Stomach (tissue), 9 donors: ENCODE measurements around the gene GSTT2. TPM values are rescaled to one million over a fixed set of nuclear protein-coding genes. Genes with fewer than 3 reads are reported as not detected.
A peak's percentile ranks its signal among the peaks of the same experiment; 100 is the strongest.

Source experiments
- DNase-seq, 2 donors: peaks; one replicate each; pipeline versions ENCODE4 v3.0.0 to v3.0.0-alpha.2; 2013 to 2019
- H3K27ac ChIP-seq, 5 donors: fragments of 200-600 bp in 4 of 5; sonication (generic) in 4 of 5; one replicate each; pipeline ENCODE4 v1.5.1; 2013 to 2019; ENCODE audit warnings: mild to moderate bottlenecking in 1 of 5, moderate library complexity in 1 of 5
- H3K27me3 ChIP-seq, 3 donors: fragments of 200-600 bp; sonication (generic); one replicate each; pipeline ENCODE4 v1.5.1; 2017 to 2019; ENCODE audit warnings: mixed run types in 1 of 3
- H3K36me3 ChIP-seq, 4 donors: fragments of 200-600 bp; sonication (generic); 1 replicate in 3 of 4; 2 replicates in 1 of 4; pipeline ENCODE4 v1.5.1; 2016 to 2019
- H3K4me1 ChIP-seq, 4 donors: fragments of 200-600 bp; sonication (generic); one replicate each; pipeline ENCODE4 v1.5.1; 2016 to 2019
- H3K4me3 ChIP-seq, 4 donors: fragments of 200-600 bp; sonication (generic) in 3 of 4; one replicate each; pipeline ENCODE4 v1.5.1; 2016 to 2019; ENCODE audit warnings: mild to moderate bottlenecking in 1 of 4
- H3K9me3 ChIP-seq, 4 donors: fragments of 200-600 bp; sonication (generic); one replicate each; pipeline ENCODE4 v1.5.1; 2016 to 2019
- EP300 ChIP-seq: sonication (generic); formaldehyde crosslinking; IDR thresholded peaks from one replicate; pipeline ENCODE4 v1.6.1; 2017; ENCODE audit warnings: antibody characterized with exemption
- POLR2A ChIP-seq, 4 donors: fragments of 450-650 bp; IDR thresholded peaks; one replicate each; pipeline ENCODE4 v1.6.1; 2016; ENCODE audit warnings: antibody characterized with exemption in 4 of 4, control low read depth in 2 of 4, mild to moderate bottlenecking in 1 of 4, moderate library complexity in 1 of 4
- POLR2AphosphoS5 ChIP-seq, 3 donors: sonication (generic); formaldehyde crosslinking; IDR thresholded peaks; one replicate each; pipeline ENCODE4 v1.6.1; 2016; ENCODE audit warnings: antibody characterized with exemption in 3 of 3
- WGBS, 5 donors: extraction: QIAGEN DNeasy Blood & Tissue Kit in 3 of 5; methylation state at CpG; one replicate each; pipeline versions ENCODE4 v1.1.5 to v1.1.7; 2013 to 2018; 5-methylcytosine and 5-hydroxymethylcytosine counted together
- intact Hi-C: fragments of 100-400 bp; cut with DNase I; formaldehyde crosslinking; loops from one replicate; pipeline ENCODE4 v1.15.1; 2023; ENCODE audit warnings: low total_unique reads
- polyA plus RNA-seq, 3 donors: library from polyadenylated mRNA; stranded (reverse); fragments of 200-250 nt; gene quantifications; one replicate each; pipeline ENCODE4 v1.2.3, GENCODE V29; 2013
- total RNA-seq, 5 donors: library from RNA; depleted of rRNA; stranded (reverse); fragments of >200 nt; gene quantifications; one replicate each; pipeline versions ENCODE4 v1.1.0 to v1.2.3, GENCODE V29; 2014 to 2016
- TF ChIP-seq, protein P1 (sequence below), 7 experiments: fragments of 450-650 bp in 4 of 7; fragments of 200-600 bp in 3 of 7; sonication (generic) in 3 of 7; IDR thresholded peaks; one replicate each; pipeline ENCODE4 v1.5.1; 2016 to 2019; ENCODE audit warnings: antibody characterized with exemption in 7 of 7, control low read depth in 2 of 7, mild to moderate bottlenecking in 1 of 7
- donor health status: healthy with polysubstance abuse.
- donor health status: Bipolar disorder and iron deficiency.
- donor health status: healthy.

Gene GSTT2
- total and polyA plus RNA-seq, 8 donors: 8.6 TPM; not detected in 7

- Histone ChIP-seq H3K4me1 (peaks cover 16 to 51% (median 32%) of the 10 kb centered on the region in 4 donors), H3K27me3 (no peaks in the 10 kb centered on the region), H3K36me3 (no peaks in the 10 kb centered on the region), H3K27ac (peak overlapping the region in 2 of 5 donors; percentile 16 to 54), H3K4me3 (no peak overlapping the region), H3K9me3 (no peaks in the 10 kb centered on the region)
- 83 to 94% (median 93%) methylated on average over 1 of the region's 1 CpG for WGBS, 5 donors
- DNase-seq: no peak
- TF ChIP-seq EP300 (no peak), POLR2AphosphoS5 (IDR thresholded peaks at IDR 0.05) (no peak), POLR2A (IDR thresholded peaks at IDR 0.05) (no peak)
- TF ChIP-seq, protein P1, sequence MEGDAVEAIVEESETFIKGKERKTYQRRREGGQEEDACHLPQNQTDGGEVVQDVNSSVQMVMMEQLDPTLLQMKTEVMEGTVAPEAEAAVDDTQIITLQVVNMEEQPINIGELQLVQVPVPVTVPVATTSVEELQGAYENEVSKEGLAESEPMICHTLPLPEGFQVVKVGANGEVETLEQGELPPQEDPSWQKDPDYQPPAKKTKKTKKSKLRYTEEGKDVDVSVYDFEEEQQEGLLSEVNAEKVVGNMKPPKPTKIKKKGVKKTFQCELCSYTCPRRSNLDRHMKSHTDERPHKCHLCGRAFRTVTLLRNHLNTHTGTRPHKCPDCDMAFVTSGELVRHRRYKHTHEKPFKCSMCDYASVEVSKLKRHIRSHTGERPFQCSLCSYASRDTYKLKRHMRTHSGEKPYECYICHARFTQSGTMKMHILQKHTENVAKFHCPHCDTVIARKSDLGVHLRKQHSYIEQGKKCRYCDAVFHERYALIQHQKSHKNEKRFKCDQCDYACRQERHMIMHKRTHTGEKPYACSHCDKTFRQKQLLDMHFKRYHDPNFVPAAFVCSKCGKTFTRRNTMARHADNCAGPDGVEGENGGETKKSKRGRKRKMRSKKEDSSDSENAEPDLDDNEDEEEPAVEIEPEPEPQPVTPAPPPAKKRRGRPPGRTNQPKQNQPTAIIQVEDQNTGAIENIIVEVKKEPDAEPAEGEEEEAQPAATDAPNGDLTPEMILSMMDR (IDR thresholded peaks at IDR 0.05): no peak
- intact Hi-C loops: loop anchor here (5.0 kb wide), 1 partner anchor 71 kb away; no protein-coding TSS in a partner anchor
Observed at GRCh38 chr22:24008022-24008283, 28.0 kb downstream of the GSTT2 start.

DNA sequence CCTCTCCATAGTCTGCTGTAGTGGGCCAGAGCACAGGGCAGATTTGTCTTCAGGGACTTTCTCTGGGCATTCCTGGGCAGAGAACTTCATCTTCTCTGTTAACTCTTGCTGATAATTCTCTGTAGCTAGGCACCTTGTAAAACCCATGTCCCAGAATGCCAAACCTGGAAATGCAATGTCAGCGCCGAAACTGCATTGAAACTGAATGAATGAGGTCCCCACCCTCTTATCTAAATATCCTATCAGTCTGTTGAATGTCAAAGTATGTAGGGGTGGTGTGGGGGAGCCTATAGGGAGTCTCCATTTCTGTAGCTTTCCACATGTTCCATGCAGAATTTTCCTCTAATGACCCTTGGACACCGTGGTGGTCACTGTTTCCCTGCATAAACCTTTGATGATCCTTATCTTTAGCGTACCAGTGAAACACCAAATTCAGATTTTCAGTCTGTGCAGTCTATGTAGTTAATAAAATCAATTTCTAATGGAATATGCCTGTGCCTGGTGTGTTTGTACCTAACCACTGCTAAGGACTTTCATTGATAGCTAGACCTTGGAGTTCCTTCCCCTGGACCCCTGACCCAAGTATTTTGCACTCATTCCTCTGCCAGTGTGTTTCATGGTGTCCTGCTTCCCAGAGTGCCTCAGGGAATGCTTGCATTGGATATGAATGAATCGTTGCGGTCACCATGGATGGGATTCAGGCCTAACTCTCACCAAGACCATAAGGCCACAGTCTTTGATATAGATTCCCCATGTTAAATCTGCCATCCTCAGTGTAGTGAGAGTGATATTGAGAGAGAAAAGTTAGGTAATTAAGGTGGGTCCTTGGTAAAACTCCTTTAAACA is 28.7 kb downstream of the GSTT2 start:
- WGBS, 5 donors: 50 to 71% (median 58%) methylated on average over 6 of the region's 6 CpGs
- Histone ChIP-seq H3K27ac (peak overlapping the region in 4 of 5 donors; percentile 13 to 54 (median 18)), H3K4me1 (peaks cover 21 to 57% (median 39%) of the 10 kb centered on the region in 4 donors), H3K36me3 (no peaks in the 10 kb centered on the region), H3K27me3 (no peaks in the 10 kb centered on the region), H3K4me3 (no peak overlapping the region), H3K9me3 (no peaks in the 10 kb centered on the region)
- TF ChIP-seq, protein P1 (IDR thresholded peaks at IDR 0.05): no peak
- TF ChIP-seq POLR2A (IDR thresholded peaks at IDR 0.05): no peak
- no peak for TF ChIP-seq POLR2AphosphoS5 (IDR thresholded peaks at IDR 0.05)
- TF ChIP-seq EP300: no peak
- intact Hi-C loops: loop anchor here (5.0 kb wide), 1 partner anchor 71 kb away; no protein-coding TSS in a partner anchor
- no peak for DNase-seq

GRCh38 chr22:24009227-24010017 is 29.5 kb downstream of the GSTT2 start:
- intact Hi-C loops: loop anchor here (5.0 to 10.0 kb wide), 2 partner anchors 72 to 145 kb away; no protein-coding TSS in a partner anchor
- Histone ChIP-seq H3K4me3 (no peak overlapping the region), H3K36me3 (no peaks in the 10 kb centered on the region), H3K4me1 (peaks cover 21 to 62% (median 42%) of the 10 kb centered on the region in 4 donors), H3K9me3 (no peaks in the 10 kb centered on the region), H3K27me3 (no peaks in the 10 kb centered on the region), H3K27ac (peak overlapping the region; percentile 13 to 54 (median 16))
- no peak for DNase-seq
- TF ChIP-seq POLR2A (IDR thresholded peaks at IDR 0.05) (no peak), POLR2AphosphoS5 (IDR thresholded peaks at IDR 0.05) (peak in 1 of 3 donors; percentile 16)
- 58 to 70% (median 60%) methylated on average over 7 of the region's 7 CpGs for WGBS, 5 donors

DNA sequence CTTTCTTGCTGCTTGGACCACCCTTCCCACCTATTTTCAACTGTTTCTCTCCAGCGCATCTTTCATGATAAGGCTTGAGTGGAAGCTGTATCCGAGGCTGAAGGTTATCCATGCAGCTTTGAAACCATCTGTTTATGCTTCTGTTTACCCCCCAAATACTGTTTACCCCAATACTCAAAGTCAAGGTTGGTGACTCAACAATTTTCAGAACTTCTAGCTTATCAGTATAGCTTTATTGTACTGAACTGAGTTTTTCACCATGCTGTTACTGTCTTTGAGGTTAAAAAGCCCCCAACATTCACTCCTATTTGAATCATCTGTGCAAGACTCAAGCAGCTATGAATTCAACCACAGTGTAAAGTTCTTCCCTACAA is 30.1 kb downstream of the GSTT2 start:
- H3K27ac ChIP-seq: peak overlapping the region in 2 of 5 donors; percentile 54 to 86

DNA sequence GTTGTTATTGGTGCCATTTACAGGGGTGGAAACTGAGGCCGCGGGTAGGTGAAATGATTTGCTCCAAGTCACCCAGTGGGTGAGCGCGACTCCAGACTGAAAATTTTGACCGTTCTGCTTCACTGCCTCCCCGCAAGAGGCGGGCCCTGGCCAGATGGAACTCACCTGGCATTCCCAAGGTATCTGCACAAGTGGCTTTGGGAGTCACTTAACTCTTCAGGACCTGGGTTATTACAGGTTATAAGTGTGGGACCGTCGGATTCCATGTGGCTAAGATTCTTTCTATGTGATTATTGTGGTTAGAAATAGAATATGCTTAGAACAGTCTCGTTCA is 31.8 kb downstream of the GSTT2 start:
- Histone ChIP-seq H3K4me1 (peaks cover 21 to 53% (median 39%) of the 10 kb centered on the region in 4 donors), H3K27ac (peak overlapping the region; percentile 73 to 93 (median 87)), H3K27me3 (no peaks in the 10 kb centered on the region), H3K4me3 (peak overlapping the region; percentile 81 to 97 (median 92)), H3K36me3 (no peaks in the 10 kb centered on the region), H3K9me3 (no peaks in the 10 kb centered on the region)
- intact Hi-C loops: loop anchor here (10.0 kb wide), 1 partner anchor 143 kb away; no protein-coding TSS in a partner anchor
- peak in 1 of 2 donors; percentile 55 for DNase-seq
- TF ChIP-seq, protein P1 (IDR thresholded peaks at IDR 0.05): no peak
- TF ChIP-seq POLR2AphosphoS5 (IDR thresholded peaks at IDR 0.05) (no peak), POLR2A (IDR thresholded peaks at IDR 0.05) (no peak), EP300 (no peak)
- WGBS, 5 donors: 0 to 2% (median 1%) methylated on average over 10 of the region's 10 CpGs

More for the DNA sequence above, 30.1 kb downstream of the GSTT2 start:
- WGBS, 5 donors: 89 to 96% (median 96%) methylated on average over 2 of the region's 2 CpGs
- Histone ChIP-seq H3K9me3 (no peaks in the 10 kb centered on the region), H3K27me3 (no peaks in the 10 kb centered on the region), H3K4me3 (no peak overlapping the region), H3K36me3 (no peaks in the 10 kb centered on the region), H3K4me1 (peaks cover 21 to 61% (median 42%) of the 10 kb centered on the region in 4 donors)
- no peak for DNase-seq
- TF ChIP-seq POLR2A (IDR thresholded peaks at IDR 0.05) (no peak), POLR2AphosphoS5 (IDR thresholded peaks at IDR 0.05) (no peak)
- intact Hi-C loops: loop anchor here (10.0 kb wide), 1 partner anchor 145 kb away; no protein-coding TSS in a partner anchor
